HCT116 (cell line): ENCODE results near the gene CUEDC1. TPM values are rescaled to one million over a fixed set of nuclear protein-coding genes. Genes with fewer than 3 reads are reported as not detected.

Source experiments
- ATAC-seq: fragments of 200-7000 bp; cut with Tn5 transposase; 2 replicates; pipeline ENCODE4 v1.9.1; 2020; ENCODE audit warnings: mild to moderate bottlenecking, moderate library complexity
- BruUV-seq: library from RNA; stranded (reverse); fragments of 400-500 nt; replicated peaks from 2 replicates; lab custom pipeline; 2021; lab: Mats Ljungman, UMichigan
- CTCF ChIA-PET: fragments of 300-600 bp; sonication (Branson Sonifier 250); formaldehyde crosslinking; loops from one replicate; lab custom pipeline; 2021; ENCODE audit warnings: antibody characterized with exemption; lab: Charles Lee
- POLR2A ChIA-PET: fragments of 300-600, 350-600 bp; sonication (Branson Sonifier 250); formaldehyde crosslinking; loops from one replicate; lab custom pipeline; 2021; ENCODE audit warnings: antibody characterized with exemption; lab: Charles Lee
- RAD21 ChIA-PET, 2 experiments: fragments of 300-600 bp; sonication (Branson Sonifier 250); formaldehyde crosslinking; loops; one replicate each; lab custom pipeline; 2023; ENCODE audit warnings: low total read pairs in 2 of 2; ENCODE audit not compliant: uncharacterized antibody in 2 of 2, unreplicated experiment in 2 of 2, low non-redundant PET in 1 of 2; lab: Charles Lee
- DNase-seq: peaks from one replicate; pipeline ENCODE4 v3.0.0-alpha.2; 2010; ENCODE audit warnings: low read depth, low spot score
- H2AFZ ChIP-seq: fragments of 200-600 bp; shearing (Covaris generic), sonication (generic); 2 replicates; pipeline ENCODE4 v1.6.1; 2017; ENCODE audit warnings: low read depth, mixed run types, mixed read lengths, antibody characterized with exemption, low read length; ENCODE audit not compliant: poor library complexity, severe bottlenecking
- H3K27ac ChIP-seq: 2 replicates; pipeline ENCODE4 v1.5.1; 2012; ENCODE audit warnings: low read depth, low read length
- H3K27me3 ChIP-seq: fragments of 200-600 bp; sonication (generic); 2 replicates; pipeline ENCODE4 v1.6.1; 2016; ENCODE audit warnings: mixed run types, low read length, mixed read lengths; ENCODE audit not compliant: insufficient read depth
- H3K36me3 ChIP-seq, 2 experiments: fragments of 200-500 bp in 1 of 2; fragments of 200-600 bp in 1 of 2; sonication (Bioruptor generic) in 1 of 2; sonication (generic) in 1 of 2; 2 replicates each; pipeline versions ENCODE4 v1.5.1 to v1.6.1; 2014 to 2016; ENCODE audit warnings: low read length in 2 of 2, inconsistent platforms in 1 of 2, mixed read lengths in 1 of 2, mixed run types in 1 of 2; ENCODE audit not compliant: insufficient read depth in 2 of 2, control insufficient read depth in 1 of 2
- H3K4me1 ChIP-seq, 2 experiments: fragments of 200-600 bp in 1 of 2; sonication (generic) in 1 of 2; 2 replicates each; pipeline versions ENCODE4 v1.5.1 to v1.6.1; 2012 to 2017; ENCODE audit warnings: low read length in 2 of 2, inconsistent platforms in 1 of 2, mild to moderate bottlenecking in 1 of 2, mixed read lengths in 1 of 2, mixed run types in 1 of 2, moderate library complexity in 1 of 2; ENCODE audit not compliant: insufficient read depth in 2 of 2, control insufficient read depth in 1 of 2
- H3K4me2 ChIP-seq: fragments of 200-600 bp; sonication (generic); 2 replicates; pipeline ENCODE4 v1.6.1; 2017; ENCODE audit warnings: mixed run types, low read length, mixed read lengths
- H3K4me3 ChIP-seq, 2 experiments: fragments of 200-600 bp in 1 of 2; sonication (generic) in 1 of 2; replicated peaks in 1 of 2; 2 replicates each; pipeline ENCODE4 v1.5.1; 2011 to 2016; ENCODE audit warnings: low read length in 2 of 2, control low read depth in 1 of 2, low read depth in 1 of 2, mild to moderate bottlenecking in 1 of 2, mixed read lengths in 1 of 2, mixed run types in 1 of 2
- H3K79me2 ChIP-seq: fragments of 200-600 bp; sonication (generic); 2 replicates; pipeline ENCODE4 v1.6.1; 2017; ENCODE audit warnings: mild to moderate bottlenecking, mixed run types, low read length, moderate library complexity, mixed read lengths; ENCODE audit not compliant: insufficient read depth
- H3K9ac ChIP-seq: fragments of 200-600 bp; sonication (generic); 2 replicates; pipeline ENCODE4 v1.6.1; 2016; ENCODE audit warnings: low read length, mixed read lengths
- H3K9me2 ChIP-seq: fragments of 200-600 bp; sonication (generic), shearing (Covaris generic); 2 replicates; pipeline ENCODE4 v1.6.1; 2017; ENCODE audit warnings: mixed run types, mild to moderate bottlenecking, moderate library complexity; ENCODE audit not compliant: insufficient read depth
- H3K9me3 ChIP-seq, 2 experiments: fragments of 200-500 bp in 1 of 2; fragments of 200-600 bp in 1 of 2; sonication (Bioruptor generic) in 1 of 2; sonication (generic) in 1 of 2; 2 replicates each; pipeline ENCODE4 v1.6.1; 2014 to 2017; ENCODE audit warnings: low read length in 2 of 2, mixed read lengths in 2 of 2, inconsistent platforms in 1 of 2, low read depth in 1 of 2, mild to moderate bottlenecking in 1 of 2, mixed run types in 1 of 2, moderate library complexity in 1 of 2; ENCODE audit not compliant: control insufficient read depth in 1 of 2, insufficient read depth in 1 of 2
- H4K20me1 ChIP-seq: fragments of 200-600 bp; sonication (generic), shearing (Covaris generic); 2 replicates; pipeline ENCODE4 v1.6.1; 2017; ENCODE audit warnings: mixed run types, mild to moderate bottlenecking, moderate library complexity; ENCODE audit not compliant: insufficient read depth
- CBX3 ChIP-seq: IDR thresholded peaks from 2 replicates; pipeline ENCODE4 v1.6.1; 2012; ENCODE audit warnings: low read depth
- EGR1 ChIP-seq: IDR thresholded peaks from 2 replicates; pipeline ENCODE4 v1.6.1; 2012; ENCODE audit warnings: low read depth
- EZH2 ChIP-seq: fragments of 200-600 bp; sonication (generic); IDR thresholded peaks from 2 replicates; pipeline ENCODE4 v1.6.1; 2017; ENCODE audit warnings: antibody characterized with exemption, mixed run types
- FOSL1 ChIP-seq: IDR thresholded peaks from 2 replicates; pipeline ENCODE4 v1.6.1; 2012; ENCODE audit warnings: low read depth
- MAX ChIP-seq: IDR thresholded peaks from 2 replicates; pipeline ENCODE4 v1.6.1; 2012
- POLR2A ChIP-seq: IDR thresholded peaks from 2 replicates; pipeline ENCODE4 v1.7.0; 2011; ENCODE audit warnings: borderline replicate concordance; ENCODE audit not compliant: insufficient read depth, insufficient read length; ENCODE audit errors: extremely low read depth
- POLR2AphosphoS5 ChIP-seq: IDR thresholded peaks from 2 replicates; pipeline ENCODE4 v1.6.1; 2011; ENCODE audit warnings: mild to moderate bottlenecking, low read depth, low read length, moderate library complexity
- RAD21 ChIP-seq: IDR thresholded peaks from 2 replicates; pipeline ENCODE4 v1.6.1; 2012; ENCODE audit warnings: low read depth, mild to moderate bottlenecking
- SP1 ChIP-seq: IDR thresholded peaks from 2 replicates; pipeline ENCODE4 v1.6.1; 2012; ENCODE audit warnings: low read depth
- YY1 ChIP-seq: IDR thresholded peaks from 2 replicates; pipeline ENCODE4 v1.6.1; 2011; ENCODE audit warnings: low read length, low read depth, moderate library complexity, mild to moderate bottlenecking; ENCODE audit not compliant: insufficient replicate concordance; ENCODE audit errors: extremely low read depth
- ZFX ChIP-seq: fragments of 450-650 bp; IDR thresholded peaks from 2 replicates; pipeline ENCODE4 v1.6.1; 2017
- ZNF274 ChIP-seq: fragments of 200-500 bp; sonication (Bioruptor generic); IDR thresholded peaks from 2 replicates; pipeline ENCODE4 v1.6.1; 2014; ENCODE audit warnings: mild to moderate bottlenecking, low read depth, low read length, inconsistent platforms
- intact Hi-C: fragments of 100-400 bp; cut with micrococcal nuclease; formaldehyde crosslinking; loops from 2 replicates; pipeline ENCODE4 v1.10.0; 2022
- total RNA-seq: library from RNA; stranded (reverse); gene quantifications from one replicate; pipeline ENCODE4 v1.2.1, GENCODE V29; 2021; ENCODE audit not compliant: unreplicated experiment
- TF ChIP-seq, protein P1 (sequence below): IDR thresholded peaks from 2 replicates; pipeline ENCODE4 v1.6.1; 2011; ENCODE audit warnings: mild to moderate bottlenecking, low read length, moderate library complexity; ENCODE audit not compliant: insufficient replicate concordance; ENCODE audit errors: extremely low read depth
- TF ChIP-seq, protein P2 (sequence below), 3 experiments: fragments of 200-600 bp in 1 of 3; sonication (generic) in 1 of 3; IDR thresholded peaks in 2 of 3; conservative IDR thresholded peaks in 1 of 3; 2 replicates each; pipeline ENCODE4 v1.5.1; 2012 to 2017; ENCODE audit warnings: low read depth in 2 of 3, low read length in 2 of 3, antibody characterized with exemption in 1 of 3, borderline replicate concordance in 1 of 3, control low read depth in 1 of 3, mild to moderate bottlenecking in 1 of 3, mixed read lengths in 1 of 3, mixed run types in 1 of 3, moderate library complexity in 1 of 3; ENCODE audit not compliant: insufficient read depth in 1 of 3

CUEDC1 gene
- total RNA-seq, 1 experiment from 2014 or later, result 60.2 TPM

GRCh38 chr17:58001461-58002124 is 46.4 kb upstream of the CUEDC1 start:
- no peak for DNase-seq
- Histone ChIP-seq H3K27ac (peak overlapping the region; percentile 9; the same call in 1 of the 2 replicates), H3K79me2 (peaks cover 82% of the 10 kb centered on the region), H3K4me2 (no peak overlapping the region), H3K9me2 (no peaks in the 10 kb centered on the region), H3K27me3 (no peaks in the 10 kb centered on the region), H3K4me3 (no peak overlapping the region), H3K9me3 (no peaks in the 10 kb centered on the region), H2AFZ (no peak overlapping the region), H3K36me3 (peaks cover 66 to 93% of the 10 kb centered on the region in 2 experiments), H3K4me1 (peaks cover 16 to 53% of the 10 kb centered on the region in 2 experiments), H3K9ac (no peak overlapping the region), H4K20me1 (peaks cover 78% of the 10 kb centered on the region)
- intact Hi-C loops, result no loop called here
- ATAC-seq, result no peak
- RAD21 ChIA-PET, result no interaction called here
- no TSS peak for BruUV-seq
- CTCF ChIA-PET, result interaction anchor here (0.8 to 15.4 kb wide), 4 partner anchors 12 to 144 kb away, joined by 3 to 288 read pairs (median 30); partner anchors contain the start of gene VEZF1
- POLR2A ChIA-PET, result interaction anchor here (1.1 to 4.3 kb wide), 5 partner anchors 12 to 151 kb away, joined by 3 to 30 read pairs (median 4); partner anchors contain the start of genes CUEDC1, DYNLL2, MRPS23 and VEZF1
- TF ChIP-seq, protein P1, sequence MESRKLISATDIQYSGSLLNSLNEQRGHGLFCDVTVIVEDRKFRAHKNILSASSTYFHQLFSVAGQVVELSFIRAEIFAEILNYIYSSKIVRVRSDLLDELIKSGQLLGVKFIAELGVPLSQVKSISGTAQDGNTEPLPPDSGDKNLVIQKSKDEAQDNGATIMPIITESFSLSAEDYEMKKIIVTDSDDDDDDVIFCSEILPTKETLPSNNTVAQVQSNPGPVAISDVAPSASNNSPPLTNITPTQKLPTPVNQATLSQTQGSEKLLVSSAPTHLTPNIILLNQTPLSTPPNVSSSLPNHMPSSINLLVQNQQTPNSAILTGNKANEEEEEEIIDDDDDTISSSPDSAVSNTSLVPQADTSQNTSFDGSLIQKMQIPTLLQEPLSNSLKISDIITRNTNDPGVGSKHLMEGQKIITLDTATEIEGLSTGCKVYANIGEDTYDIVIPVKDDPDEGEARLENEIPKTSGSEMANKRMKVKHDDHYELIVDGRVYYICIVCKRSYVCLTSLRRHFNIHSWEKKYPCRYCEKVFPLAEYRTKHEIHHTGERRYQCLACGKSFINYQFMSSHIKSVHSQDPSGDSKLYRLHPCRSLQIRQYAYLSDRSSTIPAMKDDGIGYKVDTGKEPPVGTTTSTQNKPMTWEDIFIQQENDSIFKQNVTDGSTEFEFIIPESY, result no peak
- peak; percentile 52 for TF ChIP-seq POLR2AphosphoS5
- TF ChIP-seq ZNF274, result no peak
- no peak for TF ChIP-seq RAD21
- no peak for TF ChIP-seq EZH2
- no peak for TF ChIP-seq MAX
- TF ChIP-seq CBX3, result no peak
- TF ChIP-seq FOSL1, result no peak
- TF ChIP-seq EGR1, result no peak
- TF ChIP-seq SP1, result 0 out of 2 replicates have a peak, but pooled peaks have one; percentile 12
- TF ChIP-seq ZFX, result no peak
- TF ChIP-seq, protein P2, sequence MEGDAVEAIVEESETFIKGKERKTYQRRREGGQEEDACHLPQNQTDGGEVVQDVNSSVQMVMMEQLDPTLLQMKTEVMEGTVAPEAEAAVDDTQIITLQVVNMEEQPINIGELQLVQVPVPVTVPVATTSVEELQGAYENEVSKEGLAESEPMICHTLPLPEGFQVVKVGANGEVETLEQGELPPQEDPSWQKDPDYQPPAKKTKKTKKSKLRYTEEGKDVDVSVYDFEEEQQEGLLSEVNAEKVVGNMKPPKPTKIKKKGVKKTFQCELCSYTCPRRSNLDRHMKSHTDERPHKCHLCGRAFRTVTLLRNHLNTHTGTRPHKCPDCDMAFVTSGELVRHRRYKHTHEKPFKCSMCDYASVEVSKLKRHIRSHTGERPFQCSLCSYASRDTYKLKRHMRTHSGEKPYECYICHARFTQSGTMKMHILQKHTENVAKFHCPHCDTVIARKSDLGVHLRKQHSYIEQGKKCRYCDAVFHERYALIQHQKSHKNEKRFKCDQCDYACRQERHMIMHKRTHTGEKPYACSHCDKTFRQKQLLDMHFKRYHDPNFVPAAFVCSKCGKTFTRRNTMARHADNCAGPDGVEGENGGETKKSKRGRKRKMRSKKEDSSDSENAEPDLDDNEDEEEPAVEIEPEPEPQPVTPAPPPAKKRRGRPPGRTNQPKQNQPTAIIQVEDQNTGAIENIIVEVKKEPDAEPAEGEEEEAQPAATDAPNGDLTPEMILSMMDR (IDR thresholded peaks at IDR 0.05 in 2 of 3, conservative IDR thresholded peaks at IDR 0.05 in 1 of 3; ENCODE audit: borderline replicate concordance in 1 of 3, insufficient read depth in 1 of 3, low read depth in 2 of 3, low read length in 2 of 3), result no peak
- TF ChIP-seq POLR2A, result no peak
- TF ChIP-seq YY1, result no peak
